A549 (cell line): ENCODE measurements around the gene CNTN2. TPM values are rescaled to one million over a fixed set of nuclear protein-coding genes. Genes with fewer than 3 reads are reported as not detected.

Experiments
- ATAC-seq, 2 experiments: fragments of 200-7000 bp in 1 of 2; fragments of >200 bp in 1 of 2; cut with Nextera tagmentation in 1 of 2; cut with Tn5 transposase in 1 of 2; 3 replicates each; pipeline versions ENCODE4 v1.8.0 to v1.9.1; 2018 to 2020; ENCODE audit warnings: mild to moderate bottlenecking in 1 of 2, moderate library complexity in 1 of 2
- CTCF ChIA-PET: fragments of 300-600 bp; sonication (Branson Sonifier 250); formaldehyde crosslinking; extraction: SDS; loops from one replicate; lab custom pipeline; 2021; ENCODE audit warnings: antibody characterized with exemption, inconsistent platforms; lab: Yijun Ruan, JAX
- POLR2A ChIA-PET: fragments of 350-600 bp; formaldehyde crosslinking; extraction: SDS; loops from one replicate; lab custom pipeline; 2021; ENCODE audit warnings: antibody characterized with exemption, inconsistent platforms; lab: Yijun Ruan, JAX
- DNase-seq, 2 experiments: peaks; one replicate each; pipeline versions ENCODE4 v3.0.0 to v3.0.0-alpha.2; 2011 to 2016; ENCODE audit warnings: low read depth in 1 of 2, low spot score in 1 of 2
- FAIRE-seq: peaks from 2 replicates; lab custom pipeline; 2011; peaks lifted over from hg19 to GRCh38; lab: Jason Lieb, UNC
- H3K27ac ChIP-seq, 2 experiments: fragments of >200 bp; sonication (Bioruptor Twin); formaldehyde crosslinking; 3 replicates each; pipeline ENCODE4 v1.5.1; 2016 to 2017
- H3K4me1 ChIP-seq: fragments of >200 bp; sonication (Bioruptor Twin); formaldehyde crosslinking; 3 replicates; pipeline ENCODE4 v1.6.1; 2016
- H3K4me2 ChIP-seq: fragments of >200 bp; sonication (Bioruptor Twin); formaldehyde crosslinking; 3 replicates; pipeline ENCODE4 v1.6.1; 2016
- H3K4me3 ChIP-seq: fragments of >200 bp; sonication (Bioruptor Twin); formaldehyde crosslinking; 3 replicates; pipeline ENCODE4 v1.5.1; 2016
- H3K9me3 ChIP-seq: fragments of >200 bp; sonication (Bioruptor Twin); formaldehyde crosslinking; 3 replicates; pipeline ENCODE4 v1.6.1; 2016
- EHF ChIP-seq: fragments of 250-450 bp; sonication (Bioruptor Pico); IDR thresholded peaks from 2 replicates; pipeline ENCODE4 v1.5.0; 2020; ENCODE audit warnings: mild to moderate bottlenecking
- FOSB ChIP-seq: fragments of 250-450 bp; sonication (Bioruptor Pico); IDR thresholded peaks from 2 replicates; pipeline ENCODE4 v1.5.0; 2020; ENCODE audit warnings: mild to moderate bottlenecking, moderate library complexity
- HDAC2 ChIP-seq: fragments of 200-600 bp; sonication (generic); IDR thresholded peaks from 2 replicates; pipeline ENCODE4 v1.6.1; 2016
- NPAS2 ChIP-seq: fragments of 250-450 bp; sonication (Bioruptor Pico); IDR thresholded peaks from 2 replicates; pipeline ENCODE4 v1.8.0; 2022; ENCODE audit warnings: mild to moderate bottlenecking, moderate library complexity, borderline replicate concordance
- NR3C1 ChIP-seq: fragments of >200 bp; sonication (Bioruptor Twin); formaldehyde crosslinking; IDR thresholded peaks from 3 replicates; pipeline ENCODE4 v1.6.1; 2017
- PHF8 ChIP-seq: fragments of 200-600 bp; sonication (generic); IDR thresholded peaks from 2 replicates; pipeline ENCODE4 v1.6.1; 2016; ENCODE audit warnings: low read depth, mild to moderate bottlenecking, antibody characterized with exemption, moderate library complexity, borderline replicate concordance
- RAD21 ChIP-seq, 2 experiments: fragments of >200 bp in 1 of 2; sonication (Bioruptor Twin) in 1 of 2; formaldehyde crosslinking in 1 of 2; IDR thresholded peaks in 1 of 2; conservative IDR thresholded peaks in 1 of 2; 2 replicates in 1 of 2; 3 replicates in 1 of 2; pipeline ENCODE4 v1.6.1; 2012 to 2018; ENCODE audit warnings: inconsistent platforms in 1 of 2
- RNF2 ChIP-seq: fragments of 200-600 bp; sonication (generic); IDR thresholded peaks from 2 replicates; pipeline ENCODE4 v1.6.1; 2016; ENCODE audit warnings: low read depth, mild to moderate bottlenecking, antibody characterized with exemption, moderate library complexity, borderline replicate concordance
- SMC3 ChIP-seq: fragments of >200 bp; sonication (Bioruptor Twin); formaldehyde crosslinking; IDR thresholded peaks from 3 replicates; pipeline ENCODE4 v1.6.1; 2018; ENCODE audit warnings: inconsistent platforms
- TFCP2L1 ChIP-seq: fragments of 250-450 bp; sonication (Bioruptor Pico); IDR thresholded peaks from 2 replicates; pipeline ENCODE4 v1.5.0; 2021; ENCODE audit warnings: mild to moderate bottlenecking
- TP53 ChIP-seq: fragments of 250-450 bp; sonication (Bioruptor Pico); IDR thresholded peaks from 2 replicates; pipeline ENCODE4 v1.5.0; 2021; ENCODE audit warnings: mild to moderate bottlenecking, moderate library complexity
- ZC3H11A ChIP-seq: fragments of 450-650 bp; IDR thresholded peaks from 2 replicates; pipeline ENCODE4 v1.6.1; 2014; ENCODE audit warnings: antibody characterized with exemption, mild to moderate bottlenecking
- WGBS: methylation state at CpG from one replicate; pipeline ENCODE4 v1.1.6; 2017; ENCODE audit errors: missing lambda C conversion rate; 5-methylcytosine and 5-hydroxymethylcytosine counted together
- polyA plus RNA-seq, 4 experiments: library from polyadenylated mRNA; depleted of rRNA in 3 of 4; stranded (reverse); fragments of >200 nt; fragmentation: RNase III in 1 of 4; extraction: RNeasy Plus Mini Kit Qiagen cat#74134 plus additional on column Dnase treatment in 1 of 4; gene quantifications; 2 replicates in 3 of 4; 3 replicates in 1 of 4; pipeline ENCODE4 v1.2.3, GENCODE V29; 2011 to 2017
- TF ChIP-seq, protein P1 (sequence below): fragments of 200-600 bp; sonication (generic); IDR thresholded peaks from 2 replicates; pipeline ENCODE4 v1.6.1; 2016; ENCODE audit warnings: antibody characterized with exemption, mild to moderate bottlenecking, moderate library complexity
- TF ChIP-seq, protein P2 (sequence below): fragments of >200 bp; sonication (Bioruptor Twin); formaldehyde crosslinking; IDR thresholded peaks from 3 replicates; pipeline ENCODE4 v1.5.1; 2016
- TF ChIP-seq, protein P3 (sequence below): IDR thresholded peaks from 2 replicates; pipeline ENCODE4 v1.6.1; 2012
- TF ChIP-seq, protein P4 (sequence below): fragments of 450-650 bp; IDR thresholded peaks from 2 replicates; pipeline ENCODE4 v1.6.1; 2014; ENCODE audit warnings: antibody characterized with exemption
- TF ChIP-seq, protein P5 (sequence below): fragments of 250-450 bp; sonication (Bioruptor Pico); IDR thresholded peaks from 2 replicates; pipeline ENCODE4 v1.5.0; 2021; ENCODE audit warnings: mild to moderate bottlenecking, moderate library complexity, borderline replicate concordance
- TF ChIP-seq, protein P6 (sequence below): fragments of >200 bp; sonication (Bioruptor Twin); formaldehyde crosslinking; IDR thresholded peaks from 2 replicates; pipeline ENCODE4 v1.6.1; 2016

CNTN2 gene
- polyA plus RNA-seq, 2 of the 4 experiments (the other 2 are of a cell fraction) = not detected

DNA sequence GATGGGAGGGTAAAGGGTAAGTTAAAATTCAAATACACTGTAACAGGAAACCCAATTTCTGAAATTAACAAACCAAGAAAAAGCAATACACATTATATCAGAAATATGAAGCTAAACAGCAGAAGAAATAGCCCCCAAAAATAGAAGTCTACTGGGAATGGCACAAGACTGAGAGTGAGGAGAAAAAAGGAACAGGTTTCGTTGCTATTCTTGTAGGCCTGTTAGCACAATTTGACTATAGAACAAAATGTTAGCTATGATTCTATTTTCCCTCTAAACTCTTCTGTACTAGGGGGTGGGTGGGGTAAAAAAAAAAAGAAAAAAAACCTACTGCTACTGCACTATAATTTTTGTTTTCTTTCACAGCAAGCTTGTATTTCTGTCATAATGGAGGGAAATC, 66.3 kb downstream of the CNTN2 start:
- TF ChIP-seq RAD21 (conservative IDR thresholded peaks at IDR 0.05 in 1 of 2, IDR thresholded peaks at IDR 0.05 in 1 of 2) (no peak), FOSB (no peak), HDAC2 (no peak), NR3C1 (no peak), EHF (CRISPR knock-in tag) (no peak), NPAS2 (no peak), SMC3 (no peak), ZC3H11A (no peak), TP53 (CRISPR knock-in tag) (no peak)
- TF ChIP-seq, protein P1, sequence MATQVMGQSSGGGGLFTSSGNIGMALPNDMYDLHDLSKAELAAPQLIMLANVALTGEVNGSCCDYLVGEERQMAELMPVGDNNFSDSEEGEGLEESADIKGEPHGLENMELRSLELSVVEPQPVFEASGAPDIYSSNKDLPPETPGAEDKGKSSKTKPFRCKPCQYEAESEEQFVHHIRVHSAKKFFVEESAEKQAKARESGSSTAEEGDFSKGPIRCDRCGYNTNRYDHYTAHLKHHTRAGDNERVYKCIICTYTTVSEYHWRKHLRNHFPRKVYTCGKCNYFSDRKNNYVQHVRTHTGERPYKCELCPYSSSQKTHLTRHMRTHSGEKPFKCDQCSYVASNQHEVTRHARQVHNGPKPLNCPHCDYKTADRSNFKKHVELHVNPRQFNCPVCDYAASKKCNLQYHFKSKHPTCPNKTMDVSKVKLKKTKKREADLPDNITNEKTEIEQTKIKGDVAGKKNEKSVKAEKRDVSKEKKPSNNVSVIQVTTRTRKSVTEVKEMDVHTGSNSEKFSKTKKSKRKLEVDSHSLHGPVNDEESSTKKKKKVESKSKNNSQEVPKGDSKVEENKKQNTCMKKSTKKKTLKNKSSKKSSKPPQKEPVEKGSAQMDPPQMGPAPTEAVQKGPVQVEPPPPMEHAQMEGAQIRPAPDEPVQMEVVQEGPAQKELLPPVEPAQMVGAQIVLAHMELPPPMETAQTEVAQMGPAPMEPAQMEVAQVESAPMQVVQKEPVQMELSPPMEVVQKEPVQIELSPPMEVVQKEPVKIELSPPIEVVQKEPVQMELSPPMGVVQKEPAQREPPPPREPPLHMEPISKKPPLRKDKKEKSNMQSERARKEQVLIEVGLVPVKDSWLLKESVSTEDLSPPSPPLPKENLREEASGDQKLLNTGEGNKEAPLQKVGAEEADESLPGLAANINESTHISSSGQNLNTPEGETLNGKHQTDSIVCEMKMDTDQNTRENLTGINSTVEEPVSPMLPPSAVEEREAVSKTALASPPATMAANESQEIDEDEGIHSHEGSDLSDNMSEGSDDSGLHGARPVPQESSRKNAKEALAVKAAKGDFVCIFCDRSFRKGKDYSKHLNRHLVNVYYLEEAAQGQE = no peak
- TF ChIP-seq, protein P2, sequence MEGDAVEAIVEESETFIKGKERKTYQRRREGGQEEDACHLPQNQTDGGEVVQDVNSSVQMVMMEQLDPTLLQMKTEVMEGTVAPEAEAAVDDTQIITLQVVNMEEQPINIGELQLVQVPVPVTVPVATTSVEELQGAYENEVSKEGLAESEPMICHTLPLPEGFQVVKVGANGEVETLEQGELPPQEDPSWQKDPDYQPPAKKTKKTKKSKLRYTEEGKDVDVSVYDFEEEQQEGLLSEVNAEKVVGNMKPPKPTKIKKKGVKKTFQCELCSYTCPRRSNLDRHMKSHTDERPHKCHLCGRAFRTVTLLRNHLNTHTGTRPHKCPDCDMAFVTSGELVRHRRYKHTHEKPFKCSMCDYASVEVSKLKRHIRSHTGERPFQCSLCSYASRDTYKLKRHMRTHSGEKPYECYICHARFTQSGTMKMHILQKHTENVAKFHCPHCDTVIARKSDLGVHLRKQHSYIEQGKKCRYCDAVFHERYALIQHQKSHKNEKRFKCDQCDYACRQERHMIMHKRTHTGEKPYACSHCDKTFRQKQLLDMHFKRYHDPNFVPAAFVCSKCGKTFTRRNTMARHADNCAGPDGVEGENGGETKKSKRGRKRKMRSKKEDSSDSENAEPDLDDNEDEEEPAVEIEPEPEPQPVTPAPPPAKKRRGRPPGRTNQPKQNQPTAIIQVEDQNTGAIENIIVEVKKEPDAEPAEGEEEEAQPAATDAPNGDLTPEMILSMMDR = no peak
- TF ChIP-seq, protein P3, sequence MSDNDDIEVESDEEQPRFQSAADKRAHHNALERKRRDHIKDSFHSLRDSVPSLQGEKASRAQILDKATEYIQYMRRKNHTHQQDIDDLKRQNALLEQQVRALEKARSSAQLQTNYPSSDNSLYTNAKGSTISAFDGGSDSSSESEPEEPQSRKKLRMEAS = no peak
- TF ChIP-seq, protein P4, sequence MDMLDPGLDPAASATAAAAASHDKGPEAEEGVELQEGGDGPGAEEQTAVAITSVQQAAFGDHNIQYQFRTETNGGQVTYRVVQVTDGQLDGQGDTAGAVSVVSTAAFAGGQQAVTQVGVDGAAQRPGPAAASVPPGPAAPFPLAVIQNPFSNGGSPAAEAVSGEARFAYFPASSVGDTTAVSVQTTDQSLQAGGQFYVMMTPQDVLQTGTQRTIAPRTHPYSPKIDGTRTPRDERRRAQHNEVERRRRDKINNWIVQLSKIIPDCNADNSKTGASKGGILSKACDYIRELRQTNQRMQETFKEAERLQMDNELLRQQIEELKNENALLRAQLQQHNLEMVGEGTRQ = no peak
- TF ChIP-seq, protein P5, sequence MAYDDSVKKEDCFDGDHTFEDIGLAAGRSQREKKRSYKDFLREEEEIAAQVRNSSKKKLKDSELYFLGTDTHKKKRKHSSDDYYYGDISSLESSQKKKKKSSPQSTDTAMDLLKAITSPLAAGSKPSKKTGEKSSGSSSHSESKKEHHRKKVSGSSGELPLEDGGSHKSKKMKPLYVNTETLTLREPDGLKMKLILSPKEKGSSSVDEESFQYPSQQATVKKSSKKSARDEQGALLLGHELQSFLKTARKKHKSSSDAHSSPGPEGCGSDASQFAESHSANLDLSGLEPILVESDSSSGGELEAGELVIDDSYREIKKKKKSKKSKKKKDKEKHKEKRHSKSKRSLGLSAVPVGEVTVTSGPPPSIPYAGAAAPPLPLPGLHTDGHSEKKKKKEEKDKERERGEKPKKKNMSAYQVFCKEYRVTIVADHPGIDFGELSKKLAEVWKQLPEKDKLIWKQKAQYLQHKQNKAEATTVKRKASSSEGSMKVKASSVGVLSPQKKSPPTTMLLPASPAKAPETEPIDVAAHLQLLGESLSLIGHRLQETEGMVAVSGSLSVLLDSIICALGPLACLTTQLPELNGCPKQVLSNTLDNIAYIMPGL = no peak
- TF ChIP-seq, protein P6, sequence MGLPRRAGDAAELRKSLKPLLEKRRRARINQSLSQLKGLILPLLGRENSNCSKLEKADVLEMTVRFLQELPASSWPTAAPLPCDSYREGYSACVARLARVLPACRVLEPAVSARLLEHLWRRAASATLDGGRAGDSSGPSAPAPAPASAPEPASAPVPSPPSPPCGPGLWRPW = no peak
- DNase-seq (no peak), FAIRE-seq (no peak), ATAC-seq (no peak)
- ChIA-PET POLR2A (interaction anchor here (1.1 to 1.4 kb wide), 2 partner anchors 9 to 13 kb away, joined by 3 to 5 read pairs; partner anchors contain the start of gene RBBP5), CTCF (interaction anchor here (0.8 to 5.5 kb wide), 9 partner anchors 9 to 147 kb away, joined by 3 to 31 read pairs (median 4); partner anchors contain the start of gene RBBP5)
- WGBS = 77% methylated on average over 1 of the region's 1 CpG
- Histone ChIP-seq H3K4me2 (no peak overlapping the region), H3K9me3 (no peaks in the 10 kb centered on the region), H3K4me1 (no peaks in the 10 kb centered on the region), H3K27ac (no peak overlapping the region), H3K4me3 (no peak overlapping the region)

DNA sequence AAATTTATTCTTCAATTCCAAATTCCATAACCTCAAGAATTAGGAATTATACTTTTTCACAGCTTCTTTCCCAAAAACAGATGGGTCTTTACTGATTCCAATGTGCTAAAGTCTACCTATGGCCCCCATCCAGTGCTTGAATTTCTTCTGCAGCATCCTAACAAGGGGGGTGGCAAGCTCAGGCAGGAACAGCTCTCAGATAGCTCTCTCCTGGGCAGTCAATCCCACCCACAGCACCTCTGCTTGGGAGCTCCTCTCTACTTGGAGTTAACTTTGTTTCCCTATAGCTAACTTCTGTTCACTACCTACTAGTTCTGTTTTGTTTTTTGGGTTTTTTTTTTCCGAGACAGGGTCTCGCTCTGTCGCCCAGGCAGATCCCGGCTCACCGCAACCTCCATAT, 66.7 kb downstream of the CNTN2 start:
- DNase-seq = no peak
- CTCF ChIA-PET = interaction anchor here (0.8 to 5.5 kb wide), 9 partner anchors 8 to 146 kb away, joined by 3 to 31 read pairs (median 4); partner anchors contain the start of gene RBBP5
- POLR2A ChIA-PET = interaction anchor here (1.1 to 1.4 kb wide), 2 partner anchors 8 to 12 kb away, joined by 3 to 5 read pairs; partner anchors contain the start of gene RBBP5
- WGBS = 94% methylated on average over 5 of the region's 5 CpGs
- no peak for FAIRE-seq
- no peak overlapping the region for H3K4me3 ChIP-seq
- no peaks in the 10 kb centered on the region for H3K9me3 ChIP-seq
- H3K27ac ChIP-seq = no peak overlapping the region
- TF ChIP-seq TFCP2L1 (CRISPR knock-in tag) (no peak), FOSB (no peak), PHF8 (no peak), RNF2 (no peak)
- TF ChIP-seq, all 56 proteins: peak for 0
- ATAC-seq = no peak
- H3K4me1 ChIP-seq = no peaks in the 10 kb centered on the region
- H3K4me2 ChIP-seq = no peak overlapping the region
